SJCRH30 (cell line): ENCODE data around the gene FAAH2. TPM values are rescaled to one million over a fixed set of nuclear protein-coding genes. Genes with fewer than 3 reads are reported as not detected.
"Not testable (repeated sequence)": the region's sequence is repeated elsewhere in the genome, so short reads cannot be mapped to it uniquely, and the experiment has no call there.

Experiments used
- DNase-seq, 2 experiments: peaks; one replicate each; pipeline ENCODE4 v3.0.0-alpha.2; 2015 to 2020
- H3K27ac ChIP-seq: fragments of 250-450 bp; sonication (Bioruptor Pico); 2 replicates; pipeline ENCODE4 v1.5.1; 2020; ENCODE audit warnings: mild to moderate bottlenecking, moderate library complexity
- H3K27me3 ChIP-seq: fragments of 250-450 bp; sonication (Bioruptor Pico); 2 replicates; pipeline ENCODE4 v1.5.1; 2020; ENCODE audit warnings: mild to moderate bottlenecking, moderate library complexity
- H3K36me3 ChIP-seq: fragments of 250-450 bp; sonication (Bioruptor Pico); 2 replicates; pipeline ENCODE4 v1.5.1; 2020; ENCODE audit warnings: mild to moderate bottlenecking, moderate library complexity
- H3K4me1 ChIP-seq: fragments of 250-450 bp; sonication (Bioruptor Pico); 2 replicates; pipeline ENCODE4 v1.5.1; 2020; ENCODE audit warnings: mild to moderate bottlenecking, moderate library complexity
- H3K4me3 ChIP-seq: fragments of 250-450 bp; sonication (Bioruptor Pico); 2 replicates; pipeline ENCODE4 v1.5.1; 2020; ENCODE audit warnings: mild to moderate bottlenecking, moderate library complexity
- H3K9me3 ChIP-seq: fragments of 250-450 bp; sonication (Bioruptor Pico); replicated peaks from 2 replicates; pipeline ENCODE4 v1.5.1; 2020; ENCODE audit warnings: mild to moderate bottlenecking, moderate library complexity
- total RNA-seq: library from RNA; depleted of rRNA; stranded (reverse); fragments of >200 nt; shearing (Covaris generic); gene quantifications from 2 replicates; pipeline ENCODE4 v1.2.3, GENCODE V29; 2014

FAAH2 gene
- total RNA-seq, 1 experiment from 2014 or later = 6.2 TPM

GRCh38 chrX:57335790-57336189 is 49.3 kb downstream of the FAAH2 start:
- peak; percentile 13 to 29 for DNase-seq
- not testable (repeated sequence) for H3K9me3 ChIP-seq, H3K36me3 ChIP-seq, H3K27me3 ChIP-seq, H3K27ac ChIP-seq, H3K4me1 ChIP-seq, H3K4me3 ChIP-seq

GRCh38 chrX:57353472-57354132 is 67.1 kb downstream of the FAAH2 start:
- H3K27ac ChIP-seq = no peak overlapping the region
- no peak overlapping the region for H3K4me3 ChIP-seq
- H3K27me3 ChIP-seq = no peaks in the 10 kb centered on the region
- H3K36me3 ChIP-seq = no peaks in the 10 kb centered on the region
- H3K4me1 ChIP-seq = no peaks in the 10 kb centered on the region
- H3K9me3 ChIP-seq = no peaks in the 10 kb centered on the region
- DNase-seq = peak in 1 of 2 experiments; percentile 27

GRCh38 chrX:57364145-57364544 is 77.6 kb downstream of the FAAH2 start:
- no peaks in the 10 kb centered on the region for H3K27me3 ChIP-seq
- H3K4me3 ChIP-seq = no peak overlapping the region
- H3K9me3 ChIP-seq = no peaks in the 10 kb centered on the region
- H3K27ac ChIP-seq = no peak overlapping the region
- DNase-seq = no peak
- no peaks in the 10 kb centered on the region for H3K36me3 ChIP-seq
- H3K4me1 ChIP-seq = peaks cover 2% of the 10 kb centered on the region; the same call in 1 of the 2 replicates

- Histone ChIP-seq H3K36me3 (no peaks in the 10 kb centered on the region), H3K4me1 (peaks cover 2% of the 10 kb centered on the region; the same call in 1 of the 2 replicates), H3K27me3 (no peaks in the 10 kb centered on the region), H3K4me3 (no peak overlapping the region), H3K27ac (no peak overlapping the region), H3K9me3 (no peaks in the 10 kb centered on the region)
- no peak for DNase-seq
These were observed 79.9 kb downstream of the FAAH2 start for GRCh38 chrX:57366430-57366829.

- Histone ChIP-seq H3K27me3 (no peaks in the 10 kb centered on the region), H3K27ac (no peak overlapping the region), H3K4me1 (peaks cover 2% of the 10 kb centered on the region; the same call in 1 of the 2 replicates), H3K4me3 (no peak overlapping the region), H3K9me3 (no peaks in the 10 kb centered on the region), H3K36me3 (no peaks in the 10 kb centered on the region)
- peak; percentile 64 to 85 for DNase-seq
These were observed 81.1 kb downstream of the FAAH2 start for GRCh38 chrX:57367649-57368048.

- no peaks in the 10 kb centered on the region for H3K9me3 ChIP-seq
- no peak overlapping the region for H3K27ac ChIP-seq
- H3K27me3 ChIP-seq = no peaks in the 10 kb centered on the region
- H3K36me3 ChIP-seq = no peaks in the 10 kb centered on the region
- peaks cover 2% of the 10 kb centered on the region; the same call in 1 of the 2 replicates for H3K4me1 ChIP-seq
- H3K4me3 ChIP-seq = no peak overlapping the region
- peak in 1 of 2 experiments; percentile 4 for DNase-seq
These were observed 81.7 kb downstream of the FAAH2 start for GRCh38 chrX:57368158-57368557.

GRCh38 chrX:57379296-57379695 is 92.8 kb downstream of the FAAH2 start:
- Histone ChIP-seq H3K4me1 (no peaks in the 10 kb centered on the region), H3K4me3 (no peak overlapping the region), H3K27ac (no peak overlapping the region), H3K27me3 (no peaks in the 10 kb centered on the region), H3K36me3 (no peaks in the 10 kb centered on the region), H3K9me3 (no peaks in the 10 kb centered on the region)
- DNase-seq = no peak

GRCh38 chrX:57380026-57380796 is 93.7 kb downstream of the FAAH2 start:
- Histone ChIP-seq H3K4me3 (no peak overlapping the region), H3K36me3 (no peaks in the 10 kb centered on the region), H3K27me3 (no peaks in the 10 kb centered on the region), H3K9me3 (no peaks in the 10 kb centered on the region), H3K4me1 (no peaks in the 10 kb centered on the region), H3K27ac (no peak overlapping the region)
- DNase-seq = no peak

GRCh38 chrX:57394162-57394561 is 107.7 kb downstream of the FAAH2 start:
- H3K4me1 ChIP-seq, H3K36me3 ChIP-seq, H3K4me3 ChIP-seq, H3K27me3 ChIP-seq, H3K9me3 ChIP-seq: not testable (repeated sequence)
- peak overlapping the region; percentile 25 for H3K27ac ChIP-seq
- peak; percentile 27 to 58 for DNase-seq

GRCh38 chrX:57403191-57403590 is 116.7 kb downstream of the FAAH2 start:
- DNase-seq = peak; percentile 73 to 74
- H3K36me3 ChIP-seq, H3K4me3 ChIP-seq, H3K27me3 ChIP-seq, H3K9me3 ChIP-seq: not testable (repeated sequence)
- Histone ChIP-seq H3K4me1 (peaks cover 11% of the 10 kb centered on the region), H3K27ac (peak overlapping the region; percentile 99)

GRCh38 chrX:57406149-57406548 is 119.6 kb downstream of the FAAH2 start:
- H3K27ac ChIP-seq = no peak overlapping the region
- peaks cover 11% of the 10 kb centered on the region for H3K4me1 ChIP-seq
- no peaks in the 10 kb centered on the region for H3K27me3 ChIP-seq
- peak in 1 of 2 experiments; percentile 21 for DNase-seq
- no peaks in the 10 kb centered on the region for H3K9me3 ChIP-seq
- no peak overlapping the region for H3K4me3 ChIP-seq
- H3K36me3 ChIP-seq = no peaks in the 10 kb centered on the region

GRCh38 chrX:57417827-57418226 is 131.3 kb downstream of the FAAH2 start:
- peaks cover 13% of the 10 kb centered on the region for H3K4me1 ChIP-seq
- no peak overlapping the region for H3K27ac ChIP-seq
- no peak overlapping the region for H3K4me3 ChIP-seq
- H3K27me3 ChIP-seq = no peaks in the 10 kb centered on the region
- H3K9me3 ChIP-seq = no peaks in the 10 kb centered on the region
- no peaks in the 10 kb centered on the region for H3K36me3 ChIP-seq
- DNase-seq = no peak

- Histone ChIP-seq H3K27me3 (no peaks in the 10 kb centered on the region), H3K9me3 (no peaks in the 10 kb centered on the region), H3K4me1 (peaks cover 15% of the 10 kb centered on the region), H3K27ac (peak overlapping the region; percentile 66), H3K36me3 (no peaks in the 10 kb centered on the region), H3K4me3 (no peak overlapping the region)
- DNase-seq = no peak
These were observed 135.8 kb downstream of the FAAH2 start for GRCh38 chrX:57422289-57422688.

- H3K4me3 ChIP-seq = no peak overlapping the region
- no peak for DNase-seq
- H3K27me3 ChIP-seq = no peaks in the 10 kb centered on the region
- H3K27ac ChIP-seq = peak overlapping the region; percentile 66
- no peaks in the 10 kb centered on the region for H3K36me3 ChIP-seq
- H3K4me1 ChIP-seq = peaks cover 15% of the 10 kb centered on the region
- no peaks in the 10 kb centered on the region for H3K9me3 ChIP-seq
These were observed 136.3 kb downstream of the FAAH2 start for GRCh38 chrX:57422790-57423189.

GRCh38 chrX:57445076-57445475 is 158.6 kb downstream of the FAAH2 start:
- Histone ChIP-seq H3K27ac (no peak overlapping the region), H3K27me3 (no peaks in the 10 kb centered on the region), H3K4me1 (no peaks in the 10 kb centered on the region), H3K9me3 (no peaks in the 10 kb centered on the region), H3K36me3 (no peaks in the 10 kb centered on the region), H3K4me3 (no peak overlapping the region)
- no peak for DNase-seq
